Kidney (tissue), 14 donors: ENCODE data around the gene ADGRG1. TPM values are rescaled to one million over a fixed set of nuclear protein-coding genes. Genes with fewer than 3 reads are reported as not detected.

ENCODE experiments used
- DNase-seq, 5 donors: peaks; one replicate each; pipeline ENCODE4 v3.0.0-alpha.2; 2013 to 2020
- FAIRE-seq: peaks from 2 replicates; lab custom pipeline; 2012; peaks lifted over from hg19 to GRCh38; lab: Jason Lieb, UNC
- H3K27ac ChIP-seq, 2 donors: one replicate each; pipeline ENCODE4 v1.7.0; 2013; ENCODE audit warnings: low read depth in 2 of 2, low read length in 2 of 2, inconsistent platforms in 1 of 2
- H3K27me3 ChIP-seq: one replicate; pipeline ENCODE4 v1.7.1; 2013; ENCODE audit warnings: low read length, inconsistent platforms; ENCODE audit not compliant: control insufficient read depth, insufficient read depth
- H3K36me3 ChIP-seq, 3 donors: one replicate each; pipeline versions ENCODE4 v1.7.0 to v1.7.1; 2013; ENCODE audit warnings: low read length in 3 of 3, control low read depth in 1 of 3, inconsistent platforms in 1 of 3; ENCODE audit not compliant: insufficient read depth in 3 of 3, control insufficient read depth in 2 of 3
- H3K4me1 ChIP-seq, 3 donors: one replicate each; pipeline versions ENCODE4 v1.7.0 to v1.7.1; 2013; ENCODE audit warnings: low read length in 3 of 3, inconsistent platforms in 1 of 3, low read depth in 1 of 3; ENCODE audit not compliant: control insufficient read depth in 2 of 3, insufficient read depth in 2 of 3
- H3K4me3 ChIP-seq, 3 donors: one replicate each; pipeline versions ENCODE4 v1.7.0 to v1.8.1; 2013; ENCODE audit warnings: low read length in 3 of 3, control low read depth in 1 of 3, inconsistent platforms in 1 of 3
- H3K9ac ChIP-seq, 3 donors: one replicate each; pipeline versions ENCODE4 v1.7.0 to v1.7.1; 2013; ENCODE audit warnings: low read length in 3 of 3, control low read depth in 1 of 3, inconsistent platforms in 1 of 3
- H3K9me3 ChIP-seq, 3 donors: one replicate each; pipeline versions ENCODE4 v1.7.0 to v1.7.1; 2013; ENCODE audit warnings: low read length in 3 of 3, control low read depth in 1 of 3, inconsistent platforms in 1 of 3; ENCODE audit not compliant: control insufficient read depth in 2 of 3, insufficient read depth in 1 of 3
- CTCF ChIP-seq: IDR thresholded peaks from 3 replicates; pipeline ENCODE4 v1.5.1; 2012; ENCODE audit warnings: mild to moderate bottlenecking, moderate library complexity, borderline replicate concordance; ENCODE audit not compliant: insufficient read depth; ENCODE audit errors: extremely low read depth
- intact Hi-C: fragments of 100-400 bp; cut with DNase I; formaldehyde crosslinking; loops from one replicate; pipeline ENCODE4 v1.11.1; 2022
- polyA plus RNA-seq: library from polyadenylated mRNA; stranded (reverse); fragments of 350-450 nt; fragmentation: Illumina TruSeq; extraction: RNeasy Lipid Tissue Mini Kit (QIAGEN cat#74804); gene quantifications from one replicate; pipeline ENCODE4 v1.2.3, GENCODE V29; 2014; ENCODE audit warnings: low read depth, low replicate concordance; ENCODE audit not compliant: insufficient read depth
- total RNA-seq: library from RNA; stranded (reverse); fragmentation: NEBNext Ultra II Directional; extraction: Animal tissue kit (Norgen Biotek cat#: 25700); gene quantifications from one replicate; pipeline ENCODE4 v1.2.1, GENCODE V29; 2021
- donor health status: control.
- donor health status: control.
- donor health status: control.
- donor health status: control.
- donor health status: control.
- donor health status: DM: yes; HTN: yes; CAD: no.
- donor health status: Normal renal cell carcinoma (clear cell type).

Gene ADGRG1
- total and polyA plus RNA-seq, 2 donors from 2014 or later: 188 to 351 TPM

GRCh38 chr16:57630407-57630797 lies 2.0 kb downstream of the ADGRG1 start:
- Histone ChIP-seq H3K9ac (peak overlapping the region in 2 of 3 donors; percentile 84 to 99), H3K4me3 (peak overlapping the region in 2 of 3 donors; percentile 88 to 91), H3K27me3 (peaks cover 2% of the 10 kb centered on the region), H3K4me1 (peaks cover 4 to 78% (median 63%) of the 10 kb centered on the region in 3 donors), H3K36me3 (no peaks in the 10 kb centered on the region), H3K27ac (peak overlapping the region; percentile 98 to 99), H3K9me3 (peaks cover 0 to 2% (median 0%) of the 10 kb centered on the region in 3 donors)
- FAIRE-seq (no peak), DNase-seq (no peak)
- TF ChIP-seq CTCF: no peak
- intact Hi-C loops: no loop called here

- peaks cover 2% of the 10 kb centered on the region for H3K27me3 ChIP-seq
- H3K4me1 ChIP-seq: peaks cover 4 to 79% (median 70%) of the 10 kb centered on the region in 3 donors
- peaks cover 0 to 2% (median 0%) of the 10 kb centered on the region in 3 donors for H3K9me3 ChIP-seq
- peak overlapping the region; percentile 98 to 99 for H3K27ac ChIP-seq
- intact Hi-C loops: no loop called here
- DNase-seq (peak in 1 of 5 donors; percentile 57), FAIRE-seq (no peak)
- H3K9ac ChIP-seq: peak overlapping the region in 2 of 3 donors; percentile 84 to 99
- no peaks in the 10 kb centered on the region for H3K36me3 ChIP-seq
- peak overlapping the region in 2 of 3 donors; percentile 88 to 91 for H3K4me3 ChIP-seq
- no peak for TF ChIP-seq CTCF
Measured at GRCh38 chr16:57630931-57631845, 2.8 kb downstream of the ADGRG1 start.

GRCh38 chr16:57632568-57632967 lies 4.1 kb downstream of the ADGRG1 start:
- TF ChIP-seq CTCF: no peak
- H3K9me3 ChIP-seq: peaks cover 0 to 2% (median 0%) of the 10 kb centered on the region in 3 donors
- peak overlapping the region in 2 of 3 donors; percentile 8 to 17 for H3K4me3 ChIP-seq
- peaks cover 0 to 5% (median 0%) of the 10 kb centered on the region in 3 donors for H3K36me3 ChIP-seq
- peak overlapping the region; percentile 57 to 98 for H3K27ac ChIP-seq
- DNase-seq: no peak
- peaks cover 4 to 78% (median 68%) of the 10 kb centered on the region in 3 donors for H3K4me1 ChIP-seq
- peak overlapping the region in 1 of 3 donors; percentile 59 for H3K9ac ChIP-seq
- intact Hi-C loops: no loop called here
- H3K27me3 ChIP-seq: peaks cover 2% of the 10 kb centered on the region
- no peak for FAIRE-seq
